GM21423 (cell line): Measurements from ENCODE around the gene ELFN2.

Source experiments
- ATAC-seq: cut with Tn5 transposase; IDR thresholded peaks from one replicate; pipeline ENCODE4 v1.9.1; 2021; ENCODE audit warnings: mild to moderate bottlenecking, moderate library complexity; ENCODE audit not compliant: unreplicated experiment

Gene ELFN2

DNA sequence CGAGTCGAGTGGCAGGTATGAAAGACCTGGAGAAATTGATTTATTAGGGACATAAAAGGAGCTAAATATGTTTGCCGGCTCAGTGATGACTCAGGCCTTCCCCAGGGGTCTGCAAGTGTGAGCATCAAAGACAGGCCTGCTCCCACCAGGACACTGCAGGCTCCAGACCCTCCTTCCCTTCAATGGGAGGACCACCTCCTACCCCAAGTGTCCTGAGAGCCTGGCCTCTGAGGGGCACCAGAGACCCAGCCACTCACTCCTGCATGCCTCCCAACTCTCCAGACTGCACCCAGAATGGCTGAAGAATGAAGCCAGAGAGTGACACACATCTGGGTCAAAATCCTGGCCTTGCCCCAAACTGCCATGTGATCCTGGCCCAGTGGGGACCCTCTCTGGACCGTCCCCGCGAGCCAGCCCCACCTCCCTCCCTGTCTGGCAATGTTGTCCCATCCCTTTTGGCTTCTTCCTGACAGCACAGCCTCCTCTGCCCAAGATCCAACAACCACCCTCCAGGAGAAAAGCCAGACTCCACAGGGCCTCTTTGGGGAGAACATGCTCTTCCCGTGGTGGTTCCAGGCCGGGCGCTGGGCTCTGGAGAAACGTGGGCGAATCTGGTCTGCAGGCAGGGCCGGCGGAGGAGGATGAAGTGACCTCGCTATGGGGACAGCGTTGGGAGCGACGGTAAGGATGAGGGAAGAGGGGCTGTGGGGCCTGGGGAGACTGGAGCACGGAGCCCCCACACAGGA lies 108.7 kb downstream of the ELFN2 start:
- ATAC-seq: no peak
